GM23248 (cell line): Measurements from ENCODE around the gene SEZ6. TPM values are rescaled to one million over a fixed set of nuclear protein-coding genes. Genes with fewer than 3 reads are reported as not detected.

Experiments used
- DNase-seq: peaks from one replicate; pipeline ENCODE4 v3.0.0-alpha.2; 2015
- H2AFZ ChIP-seq: fragments of 200-600 bp; sonication (generic); 2 replicates; pipeline ENCODE4 v1.6.1; 2016; ENCODE audit warnings: antibody characterized with exemption
- H3F3A ChIP-seq: fragments of 200-600 bp; sonication (generic); 2 replicates; pipeline ENCODE4 v1.6.1; 2016; ENCODE audit warnings: mild to moderate bottlenecking, antibody characterized with exemption, mixed run types; ENCODE audit not compliant: insufficient read depth
- H3K27ac ChIP-seq: fragments of 200-600 bp; sonication (generic); 2 replicates; pipeline ENCODE4 v1.5.1; 2016; ENCODE audit warnings: mild to moderate bottlenecking
- H3K27me3 ChIP-seq: fragments of 200-600 bp; sonication (generic); replicated peaks from 2 replicates; pipeline ENCODE4 v1.6.1; 2016; ENCODE audit warnings: mild to moderate bottlenecking; ENCODE audit not compliant: insufficient read depth
- H3K36me3 ChIP-seq: fragments of 200-600 bp; sonication (generic); 2 replicates; pipeline ENCODE4 v1.6.1; 2016; ENCODE audit warnings: low read depth, mild to moderate bottlenecking
- H3K4me1 ChIP-seq: fragments of 200-600 bp; sonication (generic); 2 replicates; pipeline ENCODE4 v1.6.1; 2016; ENCODE audit warnings: mild to moderate bottlenecking; ENCODE audit not compliant: insufficient read depth
- H3K4me2 ChIP-seq: fragments of 200-600 bp; sonication (generic); one replicate; pipeline ENCODE4 v1.6.1; 2016; ENCODE audit warnings: mild to moderate bottlenecking; ENCODE audit not compliant: unreplicated experiment
- H3K4me3 ChIP-seq: fragments of 200-600 bp; sonication (generic); 2 replicates; pipeline ENCODE4 v1.5.1; 2016; ENCODE audit warnings: mild to moderate bottlenecking
- H3K79me2 ChIP-seq: fragments of 200-600 bp; sonication (generic); 2 replicates; pipeline ENCODE4 v1.6.1; 2016; ENCODE audit warnings: mild to moderate bottlenecking; ENCODE audit not compliant: insufficient read depth
- H3K9ac ChIP-seq: fragments of 200-600 bp; sonication (generic); 2 replicates; pipeline ENCODE4 v1.6.1; 2016; ENCODE audit warnings: mild to moderate bottlenecking
- H3K9me2 ChIP-seq: fragments of 200-600 bp; sonication (generic); 2 replicates; pipeline ENCODE4 v1.6.1; 2016; ENCODE audit warnings: mixed run types, mild to moderate bottlenecking, moderate library complexity; ENCODE audit not compliant: insufficient read depth
- H3K9me3 ChIP-seq: fragments of 200-600 bp; sonication (generic); one replicate; pipeline ENCODE4 v1.6.1; 2017; ENCODE audit warnings: low read depth
- H4K20me1 ChIP-seq: fragments of 200-600 bp; sonication (generic); 2 replicates; pipeline ENCODE4 v1.6.0; 2016; ENCODE audit not compliant: insufficient read depth
- EZH2 ChIP-seq: fragments of 200-600 bp; sonication (generic); IDR thresholded peaks from 2 replicates; pipeline ENCODE4 v1.6.1; 2018; ENCODE audit warnings: antibody characterized with exemption, mild to moderate bottlenecking; ENCODE audit not compliant: insufficient read depth, poor library complexity, severe bottlenecking
- EZH2phosphoT487 ChIP-seq: fragments of 200-600 bp; sonication (generic); IDR thresholded peaks from 2 replicates; pipeline ENCODE4 v1.6.1; 2018; ENCODE audit warnings: antibody characterized with exemption, moderate library complexity, mild to moderate bottlenecking, low read depth; ENCODE audit not compliant: insufficient read depth
- WGBS, 2 experiments: methylation state at CpG; one replicate each; pipeline ENCODE4 v1.1.6; 2015 to 2017; ENCODE audit warnings: low lambda C conversion rate in 2 of 2, low coverage in 1 of 2; ENCODE audit errors: missing lambda C conversion rate in 2 of 2; 5-methylcytosine and 5-hydroxymethylcytosine counted together
- in situ Hi-C: fragments of 300-500 bp; cut with MboI; formaldehyde crosslinking; loops from 2 replicates; pipeline ENCODE4 v1.15.0; 2020
- polyA plus RNA-seq: library from polyadenylated mRNA; unstranded; fragments of >200 nt; fragmentation: Nextera tagmentation; extraction: Ambion mirVana; gene quantifications from 2 replicates; pipeline ENCODE4 v1.2.1, GENCODE V29; 2016
- total RNA-seq: library from RNA; depleted of rRNA; stranded (reverse); fragments of >200 nt; shearing (Covaris generic); gene quantifications from 2 replicates; pipeline ENCODE4 v1.2.3, GENCODE V29; 2014

Gene SEZ6
- total and polyA plus RNA-seq, 2 experiments from 2014 or later: not detected

DNA sequence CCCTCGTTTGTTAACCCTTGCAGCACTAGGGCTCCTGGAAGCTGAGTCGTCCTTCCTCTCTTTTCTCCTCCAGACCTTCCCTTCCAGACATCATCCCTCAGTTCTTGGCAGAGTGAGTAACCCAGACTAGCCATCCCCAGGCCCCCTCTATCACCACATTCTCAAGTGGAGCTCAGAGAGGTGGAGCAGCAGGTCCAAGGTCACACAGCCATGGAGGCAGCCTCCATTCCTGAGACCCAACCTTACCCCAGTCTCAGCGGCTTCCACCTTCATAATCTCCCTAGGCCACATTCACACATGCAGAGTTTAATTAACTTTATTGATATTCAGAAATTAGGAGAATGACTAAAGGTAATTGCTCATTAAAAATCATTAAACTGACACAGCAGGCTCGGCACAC, 3.0 kb downstream of the SEZ6 start:
- Histone ChIP-seq H3K79me2 (no peaks in the 10 kb centered on the region), H3K36me3 (no peaks in the 10 kb centered on the region), H3K9me2 (no peaks in the 10 kb centered on the region), H3F3A (no peaks in the 10 kb centered on the region), H3K4me3 (no peak overlapping the region), H3K27me3 (peaks cover 20% of the 10 kb centered on the region), H2AFZ (no peak overlapping the region), H3K9ac (no peak overlapping the region), H3K27ac (no peak overlapping the region), H4K20me1 (no peaks in the 10 kb centered on the region), H3K9me3 (no peaks in the 10 kb centered on the region), H3K4me1 (no peaks in the 10 kb centered on the region), H3K4me2 (no peak overlapping the region)
- TF ChIP-seq EZH2 (no peak), EZH2phosphoT487 (no peak)
- 43% methylated on average over 4 of the region's 4 CpGs for WGBS, 2 experiments
- in situ Hi-C loops: no loop called here
- DNase-seq: no peak

DNA sequence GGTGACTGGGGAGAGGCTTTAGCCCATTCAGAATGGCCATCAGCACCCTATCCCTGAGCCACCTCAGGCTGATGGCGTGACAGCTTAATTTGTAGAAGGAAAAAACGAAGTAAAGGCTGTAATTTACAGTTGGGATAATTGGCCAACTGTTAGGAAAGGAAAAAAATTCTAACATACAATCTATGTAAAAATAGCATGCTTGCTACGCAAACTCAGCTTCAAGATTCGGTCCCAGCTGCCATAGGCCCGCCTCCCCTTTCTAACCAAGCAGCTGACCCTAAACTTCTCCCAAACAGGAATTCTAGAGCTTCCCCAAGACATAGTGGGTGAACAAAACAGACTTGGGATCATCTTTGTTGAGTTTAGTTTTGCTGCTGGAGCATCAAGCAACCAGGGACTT, 4.9 kb downstream of the SEZ6 start:
- TF ChIP-seq EZH2phosphoT487 (no peak), EZH2 (no peak)
- no peaks in the 10 kb centered on the region for H3K79me2 ChIP-seq
- H3K36me3 ChIP-seq: no peaks in the 10 kb centered on the region
- H3K9me2 ChIP-seq: no peaks in the 10 kb centered on the region
- no peak for DNase-seq
- no peak overlapping the region for H3K4me3 ChIP-seq
- H3F3A ChIP-seq: no peaks in the 10 kb centered on the region
- in situ Hi-C loops: no loop called here
- H3K4me2 ChIP-seq: no peak overlapping the region
- H3K27me3 ChIP-seq: peaks cover 17% of the 10 kb centered on the region
- no peak overlapping the region for H3K9ac ChIP-seq
- WGBS, 2 experiments: 48% methylated on average over 5 of the region's 5 CpGs
- no peaks in the 10 kb centered on the region for H4K20me1 ChIP-seq
- no peaks in the 10 kb centered on the region for H3K4me1 ChIP-seq
- H3K9me3 ChIP-seq: no peaks in the 10 kb centered on the region
- H3K27ac ChIP-seq: no peak overlapping the region
- no peak overlapping the region for H2AFZ ChIP-seq

DNA sequence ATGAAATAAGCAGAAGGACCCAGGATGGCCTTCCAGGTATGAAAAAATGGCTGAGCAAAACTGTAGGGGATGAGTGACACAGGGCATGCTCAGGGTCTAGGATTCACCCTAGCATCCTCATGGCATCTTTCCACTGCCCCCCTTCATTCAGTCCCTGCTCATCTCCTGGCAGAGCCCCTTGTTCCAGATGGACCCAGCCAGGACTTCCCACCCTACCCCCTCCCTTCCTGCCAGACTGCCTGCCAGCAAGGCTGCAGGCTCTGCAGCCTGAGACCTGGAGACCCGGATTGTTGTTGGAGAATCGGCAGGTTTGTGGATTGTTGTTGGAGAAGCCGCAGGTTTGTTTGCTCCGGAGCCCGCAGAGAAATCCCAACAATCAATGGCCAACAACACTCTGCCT, 6.6 kb downstream of the SEZ6 start:
- in situ Hi-C loops: no loop called here
- H3K4me3 ChIP-seq: no peak overlapping the region
- H3K79me2 ChIP-seq: no peaks in the 10 kb centered on the region
- peaks cover 4% of the 10 kb centered on the region; the same call in 1 of the 2 replicates for H3K27me3 ChIP-seq
- TF ChIP-seq EZH2phosphoT487 (no peak), EZH2 (no peak)
- H3K9me2 ChIP-seq: no peaks in the 10 kb centered on the region
- H3K9ac ChIP-seq: no peak overlapping the region
- no peak overlapping the region for H3K27ac ChIP-seq
- H2AFZ ChIP-seq: no peak overlapping the region
- no peak for DNase-seq
- no peaks in the 10 kb centered on the region for H3F3A ChIP-seq
- no peaks in the 10 kb centered on the region for H3K4me1 ChIP-seq
- WGBS, 2 experiments: 60 to 79% methylated on average over 5 of the region's 5 CpGs
- H3K9me3 ChIP-seq: no peaks in the 10 kb centered on the region
- H3K36me3 ChIP-seq: no peaks in the 10 kb centered on the region
- H4K20me1 ChIP-seq: no peaks in the 10 kb centered on the region
- H3K4me2 ChIP-seq: no peak overlapping the region

DNA sequence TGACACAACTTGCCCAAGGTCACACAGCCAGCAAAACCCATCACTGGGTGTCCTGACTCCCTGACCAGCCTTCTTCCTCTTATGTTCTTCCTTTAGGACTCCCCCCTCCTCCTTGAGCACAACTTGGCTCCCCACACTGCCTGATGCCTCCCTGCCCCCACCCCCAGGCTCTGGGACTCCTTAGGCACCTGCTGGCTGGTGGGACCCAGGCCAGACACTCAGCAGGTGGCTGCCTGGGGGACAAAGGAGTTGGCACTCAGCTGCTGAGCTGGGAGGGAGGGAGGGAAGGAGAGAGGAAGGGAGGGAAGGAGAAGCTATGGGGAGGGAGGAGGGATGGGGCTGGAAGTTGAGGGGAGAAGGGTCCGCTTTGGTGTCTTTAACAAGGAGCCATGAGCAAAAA, 8.0 kb downstream of the SEZ6 start:
- Histone ChIP-seq H4K20me1 (no peaks in the 10 kb centered on the region), H3K9me3 (no peaks in the 10 kb centered on the region), H2AFZ (no peak overlapping the region), H3K27ac (no peak overlapping the region), H3K4me1 (no peaks in the 10 kb centered on the region), H3K9me2 (no peaks in the 10 kb centered on the region), H3K79me2 (no peaks in the 10 kb centered on the region), H3F3A (no peaks in the 10 kb centered on the region), H3K27me3 (no peaks in the 10 kb centered on the region; the same call in 1 of the 2 replicates), H3K9ac (no peak overlapping the region), H3K4me3 (no peak overlapping the region), H3K4me2 (no peak overlapping the region), H3K36me3 (no peaks in the 10 kb centered on the region)
- TF ChIP-seq EZH2 (no peak), EZH2phosphoT487 (no peak)
- no peak for DNase-seq
- 69% methylated on average over 1 of the region's 1 CpG; no CpG with 5 or more reads in 1 of the 2 experiments for WGBS, 2 experiments
- in situ Hi-C loops: no loop called here

DNA sequence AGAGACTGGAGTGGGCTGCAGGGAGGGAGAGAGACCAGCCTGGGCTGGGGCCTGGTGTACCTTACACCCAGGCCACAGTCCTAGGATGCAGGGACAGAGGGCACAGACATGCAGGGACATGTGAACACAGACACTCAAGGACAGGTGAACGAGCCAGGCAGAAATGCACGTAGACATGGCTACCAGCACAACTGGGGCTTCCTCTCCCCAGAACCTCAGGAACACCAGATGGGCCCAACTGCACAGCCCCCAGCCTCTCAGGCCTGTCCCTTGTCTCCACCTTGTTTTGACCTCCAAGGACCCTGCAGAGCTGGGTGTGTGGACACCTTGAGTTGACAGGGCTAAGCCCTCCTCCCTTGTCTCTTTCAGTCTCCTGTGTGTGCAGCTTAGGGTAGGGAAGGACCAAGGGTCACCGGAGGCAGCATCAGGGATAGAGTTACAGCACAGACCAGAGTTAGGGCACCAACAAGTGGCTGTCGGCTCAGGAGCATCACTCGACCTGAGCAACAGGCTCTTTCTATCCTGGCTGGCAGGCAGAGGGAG, 9.2 kb downstream of the SEZ6 start:
- no peaks in the 10 kb centered on the region for H3K4me1 ChIP-seq
- H3K27me3 ChIP-seq: no peaks in the 10 kb centered on the region; the same call in 1 of the 2 replicates
- H3K4me2 ChIP-seq: no peak overlapping the region
- 38 to 47% methylated on average over 5 of the region's 5 CpGs for WGBS, 2 experiments
- no peak overlapping the region for H3K9ac ChIP-seq
- no peak overlapping the region for H2AFZ ChIP-seq
- H3K79me2 ChIP-seq: no peaks in the 10 kb centered on the region
- H3K36me3 ChIP-seq: no peaks in the 10 kb centered on the region
- H3K4me3 ChIP-seq: no peak overlapping the region
- no peak for TF ChIP-seq EZH2phosphoT487
- TF ChIP-seq EZH2: no peak
- DNase-seq: no peak
- H3F3A ChIP-seq: no peaks in the 10 kb centered on the region
- H3K27ac ChIP-seq: no peak overlapping the region
- H4K20me1 ChIP-seq: no peaks in the 10 kb centered on the region
- H3K9me2 ChIP-seq: no peaks in the 10 kb centered on the region
- H3K9me3 ChIP-seq: no peaks in the 10 kb centered on the region
- in situ Hi-C loops: no loop called here
